GM10266 (cell line): ENCODE measurements around the gene CMTM3.
"Not testable (repeated sequence)": the region's sequence is repeated elsewhere in the genome, so short reads cannot be mapped to it uniquely, and the experiment has no call there.

Source experiments
- DNase-seq: peaks from one replicate; pipeline ENCODE4 v3.0.0; 2012; ENCODE audit errors: extremely low spot score
- TF ChIP-seq, protein P1 (sequence below): IDR thresholded peaks from 2 replicates; pipeline ENCODE4 v1.5.1; 2012; ENCODE audit warnings: mild to moderate bottlenecking, low read depth; ENCODE audit not compliant: control insufficient read depth, insufficient read depth; ENCODE audit errors: missing control alignments

CMTM3 gene

GRCh38 chr16:66617728-66618127 lies 13.2 kb downstream of the CMTM3 start:
- TF ChIP-seq, protein P1, sequence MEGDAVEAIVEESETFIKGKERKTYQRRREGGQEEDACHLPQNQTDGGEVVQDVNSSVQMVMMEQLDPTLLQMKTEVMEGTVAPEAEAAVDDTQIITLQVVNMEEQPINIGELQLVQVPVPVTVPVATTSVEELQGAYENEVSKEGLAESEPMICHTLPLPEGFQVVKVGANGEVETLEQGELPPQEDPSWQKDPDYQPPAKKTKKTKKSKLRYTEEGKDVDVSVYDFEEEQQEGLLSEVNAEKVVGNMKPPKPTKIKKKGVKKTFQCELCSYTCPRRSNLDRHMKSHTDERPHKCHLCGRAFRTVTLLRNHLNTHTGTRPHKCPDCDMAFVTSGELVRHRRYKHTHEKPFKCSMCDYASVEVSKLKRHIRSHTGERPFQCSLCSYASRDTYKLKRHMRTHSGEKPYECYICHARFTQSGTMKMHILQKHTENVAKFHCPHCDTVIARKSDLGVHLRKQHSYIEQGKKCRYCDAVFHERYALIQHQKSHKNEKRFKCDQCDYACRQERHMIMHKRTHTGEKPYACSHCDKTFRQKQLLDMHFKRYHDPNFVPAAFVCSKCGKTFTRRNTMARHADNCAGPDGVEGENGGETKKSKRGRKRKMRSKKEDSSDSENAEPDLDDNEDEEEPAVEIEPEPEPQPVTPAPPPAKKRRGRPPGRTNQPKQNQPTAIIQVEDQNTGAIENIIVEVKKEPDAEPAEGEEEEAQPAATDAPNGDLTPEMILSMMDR = no peak
- no peak for DNase-seq

DNA sequence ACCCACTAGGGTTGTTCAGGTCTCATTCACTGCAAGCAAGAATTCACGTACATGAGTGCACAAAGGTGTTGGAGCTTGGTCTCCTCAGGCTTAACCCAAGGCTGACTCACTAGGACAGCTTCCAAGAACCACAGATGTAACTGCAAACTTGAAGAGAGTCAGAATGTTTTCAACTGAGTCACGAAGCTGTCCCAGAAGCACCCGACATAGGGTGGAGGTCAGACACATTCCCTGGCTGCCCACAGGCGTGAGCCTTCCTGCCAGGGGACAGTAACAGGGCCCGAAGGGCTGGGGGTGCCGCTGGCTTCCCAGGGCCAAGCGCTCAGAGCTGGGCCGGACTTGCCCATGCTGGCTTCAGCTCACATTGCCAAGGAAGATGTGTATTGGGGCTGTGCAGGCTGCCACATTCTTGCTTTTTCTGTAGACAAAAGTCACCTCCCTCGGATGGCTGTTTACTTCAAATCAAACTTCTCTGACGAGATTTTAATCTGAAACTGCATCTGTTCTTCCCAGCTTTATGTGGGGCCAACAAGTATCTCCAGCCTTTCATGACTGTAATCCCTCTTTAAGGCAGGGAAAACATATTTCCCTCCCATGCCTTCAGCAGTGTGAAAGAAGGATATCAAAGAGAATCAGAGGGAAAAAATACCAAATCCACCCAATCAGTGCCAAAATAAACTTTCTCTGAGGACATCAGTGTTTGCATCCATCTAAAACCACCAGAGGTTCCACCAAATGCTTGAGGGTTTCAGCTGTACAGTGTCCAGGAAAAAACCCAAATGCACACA lies 14.3 kb downstream of the CMTM3 start:
- no peak for DNase-seq
- TF ChIP-seq, protein P1 = no peak

DNA sequence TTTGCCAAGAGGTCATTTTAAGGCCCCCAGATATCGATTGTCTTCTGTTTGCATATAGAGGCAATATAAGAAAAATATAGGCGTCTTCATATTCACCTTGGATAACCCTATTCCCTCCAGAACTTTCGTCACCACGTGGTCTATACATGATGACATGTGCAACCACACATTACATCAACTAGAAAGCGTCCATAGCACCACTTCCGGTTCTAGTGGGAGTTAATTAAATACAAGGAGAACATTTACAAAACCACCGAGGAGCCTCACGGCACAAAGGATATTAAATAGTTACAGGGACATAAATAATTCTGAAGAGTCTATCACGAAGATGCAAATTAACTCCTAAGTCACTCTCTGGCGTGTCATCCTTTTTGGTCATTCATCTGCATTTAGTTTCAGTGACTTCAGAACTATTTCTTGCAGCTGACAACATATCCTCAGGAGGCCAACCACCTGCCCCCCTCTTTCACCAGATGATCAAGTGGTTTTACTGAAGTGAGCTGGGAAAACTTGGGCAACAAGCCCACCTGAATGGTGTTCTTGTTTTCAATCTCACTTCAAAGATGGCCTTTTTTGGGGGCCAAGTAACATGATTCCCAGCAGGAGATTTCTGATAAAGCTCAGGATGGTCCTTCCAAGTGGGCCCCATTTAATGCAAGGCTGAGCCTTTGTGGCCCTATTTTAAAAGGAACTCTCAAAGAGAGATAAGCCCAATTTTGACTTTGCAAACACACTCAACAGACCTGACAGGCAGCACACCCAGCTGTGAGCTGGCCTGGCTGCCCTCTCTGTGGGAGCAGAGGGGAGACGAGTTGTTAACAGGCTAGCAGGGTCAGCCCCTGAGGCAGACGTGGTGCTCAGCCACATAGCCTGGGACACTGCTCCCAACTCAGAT lies 15.3 kb downstream of the CMTM3 start:
- peak; percentile 51 for DNase-seq
- TF ChIP-seq, protein P1 = no peak

DNA sequence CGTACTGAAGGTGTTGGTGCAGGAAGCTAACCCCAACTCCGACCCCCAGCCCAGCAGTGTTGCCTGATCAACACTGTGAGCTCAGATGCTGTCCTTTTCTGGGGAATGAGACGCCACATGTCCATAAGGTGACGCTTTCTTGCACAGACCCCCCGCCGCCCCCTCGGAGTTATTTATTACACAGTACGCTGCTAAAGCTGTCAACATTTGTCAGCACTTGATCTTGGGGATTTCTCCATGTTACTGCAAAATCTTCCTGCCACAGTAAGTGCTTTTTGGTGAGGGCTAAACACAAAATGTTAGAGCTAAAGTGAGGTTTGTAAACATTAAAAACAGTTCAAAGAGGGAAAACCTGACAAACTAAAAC lies 15.9 kb downstream of the CMTM3 start:
- TF ChIP-seq, protein P1 = no peak

DNA sequence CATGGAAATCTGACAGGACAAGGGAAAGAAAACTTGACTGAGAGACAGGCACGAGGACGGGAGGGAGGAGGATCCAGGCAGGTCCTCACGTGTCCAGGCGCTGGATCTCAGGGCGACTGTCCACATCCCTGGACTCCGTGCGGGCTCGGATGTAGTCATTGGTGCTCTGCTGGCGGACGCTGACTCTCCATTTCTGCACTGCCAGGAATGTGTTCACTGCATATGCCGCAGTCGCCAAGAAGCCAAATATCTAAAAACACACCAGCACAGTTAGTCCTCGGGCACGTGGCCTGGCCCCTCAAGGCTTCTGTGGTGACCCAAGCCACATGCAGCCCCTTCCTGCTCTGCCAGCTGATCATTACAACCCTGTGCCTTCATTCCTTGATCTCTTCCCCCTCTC lies 17.5 kb downstream of the CMTM3 start:
- TF ChIP-seq, protein P1 = no peak
- DNase-seq = no peak

More for the DNA sequence above, 15.9 kb downstream of the CMTM3 start:
- no peak for DNase-seq

- DNase-seq = no peak
- TF ChIP-seq, protein P1 = no peak
Observed at GRCh38 chr16:66622863-66623262, 18.4 kb downstream of the CMTM3 start.

- no peak for DNase-seq
- TF ChIP-seq, protein P1 = no peak
Observed at GRCh38 chr16:66623755-66624154, 19.3 kb downstream of the CMTM3 start.

- DNase-seq = not testable (repeated sequence)
Observed at GRCh38 chr16:66627611-66628378, 23.3 kb downstream of the CMTM3 start.
